ENCODE results near the gene SFSWAP. TPM values are rescaled to one million over a fixed set of nuclear protein-coding genes. Genes with fewer than 3 reads are reported as not detected.

SFSWAP gene
- total RNA-seq, 1 donor from 2014 or later: 67.3 TPM

GRCh38 chr12:131749618-131750315 is 38.9 kb downstream of the SFSWAP start:
- DNase-seq (ENCODE audit: low spot score): no peak
- intact Hi-C loops (cut with DNase I): no loop called here
- no peak for ATAC-seq

- intact Hi-C loops (cut with DNase I): no loop called here
- DNase-seq (ENCODE audit: low spot score) (no peak), ATAC-seq (no peak)
These were observed 40.4 kb downstream of the SFSWAP start for GRCh38 chr12:131751335-131751734.

- no peak for ATAC-seq
- intact Hi-C loops (cut with DNase I): no loop called here
- no peak for DNase-seq (ENCODE audit: low spot score)
These were observed 41.6 kb downstream of the SFSWAP start for GRCh38 chr12:131752451-131752850.

GRCh38 chr12:131753005-131753404 is 42.1 kb downstream of the SFSWAP start:
- intact Hi-C loops (cut with DNase I): no loop called here
- DNase-seq (ENCODE audit: low spot score) (no peak), ATAC-seq (no peak)

GRCh38 chr12:131753757-131754156 is 42.9 kb downstream of the SFSWAP start:
- intact Hi-C loops (cut with DNase I): no loop called here
- DNase-seq (ENCODE audit: low spot score): no peak
- no peak for ATAC-seq

- intact Hi-C loops (cut with DNase I): no loop called here
- DNase-seq (ENCODE audit: low spot score) (no peak), ATAC-seq (no peak)
These were observed 43.3 kb downstream of the SFSWAP start for GRCh38 chr12:131754184-131754583.

- intact Hi-C loops (cut with DNase I): no loop called here
- ATAC-seq (no peak), DNase-seq (ENCODE audit: low spot score) (no peak)
These were observed 44.6 kb downstream of the SFSWAP start for GRCh38 chr12:131755305-131756113.

- DNase-seq (ENCODE audit: low spot score) (no peak), ATAC-seq (no peak)
- intact Hi-C loops (cut with DNase I): no loop called here
These were observed 45.6 kb downstream of the SFSWAP start for GRCh38 chr12:131756441-131756840.

- intact Hi-C loops (cut with DNase I): no loop called here
- ATAC-seq (no peak), DNase-seq (ENCODE audit: low spot score) (no peak)
These were observed 46.2 kb downstream of the SFSWAP start for GRCh38 chr12:131757111-131757510.

- DNase-seq (ENCODE audit: low spot score): no peak
These were observed 47.3 kb downstream of the SFSWAP start for GRCh38 chr12:131758016-131758739.

GRCh38 chr12:131759176-131759575 is 48.3 kb downstream of the SFSWAP start:
- no peak for ATAC-seq
- intact Hi-C loops (cut with DNase I): no loop called here
- no peak for DNase-seq (ENCODE audit: low spot score)

More at GRCh38 chr12:131758016-131758739, 47.3 kb downstream of the SFSWAP start:
- ATAC-seq: peak; percentile 28
- intact Hi-C loops (cut with DNase I): no loop called here

GRCh38 chr12:131761638-131762037 is 50.7 kb downstream of the SFSWAP start:
- intact Hi-C loops (cut with DNase I): no loop called here
- ATAC-seq (no peak), DNase-seq (ENCODE audit: low spot score) (no peak)

GRCh38 chr12:131764738-131765137 is 53.8 kb downstream of the SFSWAP start:
- peak; percentile 67 for ATAC-seq
- intact Hi-C loops (cut with DNase I): no loop called here
- no peak for DNase-seq (ENCODE audit: low spot score)

GRCh38 chr12:131765961-131766360 is 55.1 kb downstream of the SFSWAP start:
- no peak for DNase-seq (ENCODE audit: low spot score)
- no peak for ATAC-seq

GRCh38 chr12:131766382-131767107 is 55.7 kb downstream of the SFSWAP start:
- DNase-seq (ENCODE audit: low spot score) (no peak), ATAC-seq (no peak)
- intact Hi-C loops (cut with DNase I): no loop called here

More at GRCh38 chr12:131765961-131766360, 55.1 kb downstream of the SFSWAP start:
- intact Hi-C loops (cut with DNase I): no loop called here

- ATAC-seq (no peak), DNase-seq (ENCODE audit: low spot score) (no peak)
- intact Hi-C loops (cut with DNase I): no loop called here
These were observed 59.2 kb downstream of the SFSWAP start for GRCh38 chr12:131770120-131770519.

- intact Hi-C loops (cut with DNase I): no loop called here
- ATAC-seq: no peak
These were observed 61.1 kb downstream of the SFSWAP start for GRCh38 chr12:131771965-131772364.

GRCh38 chr12:131773582-131774221 is 62.8 kb downstream of the SFSWAP start:
- peak; percentile 23 for ATAC-seq

More at GRCh38 chr12:131771965-131772364, 61.1 kb downstream of the SFSWAP start:
- DNase-seq (ENCODE audit: low spot score): no peak

More at GRCh38 chr12:131773582-131774221, 62.8 kb downstream of the SFSWAP start:
- intact Hi-C loops (cut with DNase I): no loop called here
- no peak for DNase-seq (ENCODE audit: low spot score)

Measured in sciatic nerve (tissue), 2 donors.